DMS79 (cell line): Measurements from ENCODE around the gene POU2F2.

ENCODE experiments used
- DNase-seq: peaks from one replicate; lab custom pipeline; 2025; lab: John Stamatoyannopoulos, UW

POU2F2 gene

DNA sequence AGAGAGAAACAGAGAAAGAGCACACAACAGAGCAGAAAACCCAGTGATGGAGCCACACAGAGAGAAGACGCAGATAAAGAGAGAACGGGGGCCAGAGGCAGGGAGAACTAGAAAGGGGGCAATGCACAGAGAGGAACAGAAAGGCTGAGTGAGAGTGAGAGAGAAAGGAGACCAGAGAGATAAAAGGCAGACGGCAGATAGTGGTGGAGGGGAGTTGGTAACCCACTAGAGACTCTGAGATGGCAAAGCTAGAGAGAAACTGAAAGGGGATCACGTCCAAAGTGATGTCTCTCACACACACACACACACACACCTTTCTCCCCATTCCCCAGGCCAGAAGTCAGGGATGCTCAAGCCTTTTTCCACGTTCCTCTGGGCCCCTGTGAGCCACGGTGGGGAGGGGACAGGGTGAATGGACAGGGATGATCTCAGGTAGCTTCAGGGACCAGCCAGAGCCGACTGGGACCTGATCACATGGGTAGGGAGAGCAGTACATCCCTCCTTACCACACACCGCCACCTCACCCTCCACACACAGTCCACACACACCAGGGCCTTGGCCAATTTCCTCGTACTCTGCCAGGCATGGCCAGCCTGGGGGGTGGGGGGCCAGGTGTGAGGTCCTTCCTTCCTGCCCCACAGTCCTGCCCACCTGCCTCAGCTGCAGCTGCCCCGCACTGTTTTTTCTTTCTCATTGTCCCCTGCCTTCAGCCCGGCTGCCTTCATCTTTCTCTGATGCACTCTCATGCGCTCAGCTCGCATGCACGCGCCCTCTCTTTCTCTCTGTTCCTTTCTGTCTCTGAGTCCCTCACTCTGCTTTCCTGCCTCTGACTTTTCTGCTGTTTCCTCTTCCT, 22.5 kb upstream of the POU2F2 start:
- DNase-seq, result no peak

DNA sequence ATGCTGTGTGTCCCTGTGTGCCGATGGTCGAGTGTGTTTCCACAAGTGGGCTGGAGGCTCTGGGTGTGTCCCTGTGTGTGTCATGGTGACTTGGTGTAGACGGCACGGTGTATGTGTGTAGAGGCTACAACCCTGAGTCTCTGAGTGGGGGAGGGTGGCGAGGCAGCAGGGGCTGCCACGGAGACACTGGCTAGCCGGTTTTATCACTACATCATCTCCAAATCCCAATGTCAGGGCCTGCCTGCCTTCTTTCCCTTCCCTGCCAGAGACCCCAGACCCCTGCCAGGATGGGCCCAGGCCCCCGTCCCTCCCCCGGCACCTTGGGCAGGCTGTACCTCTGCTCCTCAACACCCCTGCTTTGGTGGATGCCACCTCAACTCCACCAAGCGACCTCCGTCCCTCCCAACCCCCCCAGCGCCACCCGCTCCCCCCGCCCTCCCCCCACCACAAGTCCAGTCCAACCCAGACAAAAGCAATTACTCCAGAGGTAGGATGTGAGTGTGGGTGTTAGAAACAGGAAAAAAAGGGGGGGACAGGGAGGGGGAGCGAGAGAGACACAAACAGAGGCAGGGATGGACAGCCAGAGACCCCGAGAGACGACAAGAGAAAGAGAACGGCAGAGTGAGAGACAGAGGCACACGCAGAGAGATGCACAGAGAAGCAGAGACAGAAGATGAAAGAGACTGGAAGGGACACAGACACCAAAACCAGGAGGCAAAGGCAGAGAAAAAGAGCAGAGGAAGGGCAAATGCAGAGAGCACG, 21.6 kb upstream of the POU2F2 start:
- peak; percentile 6 for DNase-seq

DNA sequence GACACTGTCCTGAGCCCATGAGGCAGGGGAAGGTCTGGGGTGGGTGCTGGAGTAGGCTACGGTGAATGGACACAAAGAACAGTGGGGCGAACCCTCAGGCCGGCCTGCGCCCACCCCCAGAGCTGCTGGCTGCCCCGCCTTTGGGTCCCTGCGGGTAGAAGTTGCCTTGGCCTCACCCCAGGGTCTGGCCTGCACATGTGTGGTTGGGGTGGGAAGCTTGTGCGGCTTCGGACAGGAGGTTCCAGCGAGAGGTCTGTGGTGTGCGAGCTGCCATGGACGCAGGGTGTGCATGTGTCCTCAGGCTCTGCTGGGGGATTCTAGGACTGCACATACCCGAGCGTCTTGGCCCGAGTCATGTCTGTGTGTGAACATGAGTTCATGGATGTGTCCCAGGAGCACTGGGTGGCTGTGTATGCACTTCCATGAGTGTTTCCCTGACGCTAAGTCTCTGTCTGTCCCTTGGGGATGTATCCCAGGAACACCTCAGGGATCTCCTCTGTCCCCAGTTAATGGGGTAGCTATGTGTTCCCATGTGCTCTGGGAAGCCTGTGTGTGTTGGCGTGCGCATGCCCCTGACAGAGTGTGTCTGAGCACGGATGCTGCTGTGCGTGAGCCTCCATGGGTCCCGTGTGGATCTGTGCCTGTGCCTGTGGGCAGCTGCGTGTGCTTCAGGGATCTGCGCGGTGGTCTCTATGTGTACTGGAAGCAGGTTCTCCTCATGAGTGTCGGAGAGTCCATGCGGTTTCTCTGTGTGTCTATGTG, 20.8 kb upstream of the POU2F2 start:
- no peak for DNase-seq

DNA sequence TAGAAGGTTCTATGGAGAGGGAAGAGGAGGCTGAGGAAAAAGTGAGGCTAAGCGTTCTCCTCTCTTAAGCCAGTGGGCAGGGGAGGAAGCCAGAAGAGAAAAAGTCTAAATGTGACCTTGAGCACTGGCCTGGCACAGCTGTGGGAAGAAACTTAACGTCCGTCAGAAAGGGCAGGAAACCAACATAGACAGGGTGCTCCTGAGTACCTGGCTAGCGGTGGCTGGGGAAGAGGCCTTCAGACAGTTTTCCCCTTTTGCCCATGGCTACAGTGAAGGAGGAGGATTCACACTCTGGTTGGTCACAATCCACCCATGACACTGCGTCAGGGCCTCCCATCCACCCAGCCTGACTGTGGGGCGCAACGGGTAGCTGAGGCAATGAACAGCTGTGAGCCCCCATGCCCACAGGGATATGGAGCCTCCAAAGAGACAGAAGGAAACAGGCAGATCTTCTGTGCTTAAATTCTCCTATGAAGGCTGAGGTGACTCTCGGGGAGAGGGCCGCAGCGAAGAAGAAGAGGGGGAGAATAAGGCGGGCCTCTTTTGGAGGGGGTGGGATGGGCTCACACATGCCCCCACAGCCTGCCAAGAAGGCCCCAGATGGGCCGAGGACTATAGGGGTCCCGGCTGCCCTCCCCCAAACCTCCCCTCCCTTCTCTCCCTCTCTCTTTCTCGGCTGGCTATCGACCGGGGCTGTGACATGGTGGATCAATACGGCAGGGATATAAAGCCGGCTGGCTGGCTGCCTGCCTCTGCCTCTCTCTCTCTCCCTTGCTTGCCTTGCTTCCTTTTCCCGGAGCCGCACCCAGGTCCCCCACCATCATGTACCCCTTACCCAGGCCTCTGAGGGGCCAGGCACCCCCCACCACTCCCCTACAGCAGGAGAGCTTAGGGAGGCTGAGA, 19.8 kb upstream of the POU2F2 start:
- DNase-seq, result no peak

DNA sequence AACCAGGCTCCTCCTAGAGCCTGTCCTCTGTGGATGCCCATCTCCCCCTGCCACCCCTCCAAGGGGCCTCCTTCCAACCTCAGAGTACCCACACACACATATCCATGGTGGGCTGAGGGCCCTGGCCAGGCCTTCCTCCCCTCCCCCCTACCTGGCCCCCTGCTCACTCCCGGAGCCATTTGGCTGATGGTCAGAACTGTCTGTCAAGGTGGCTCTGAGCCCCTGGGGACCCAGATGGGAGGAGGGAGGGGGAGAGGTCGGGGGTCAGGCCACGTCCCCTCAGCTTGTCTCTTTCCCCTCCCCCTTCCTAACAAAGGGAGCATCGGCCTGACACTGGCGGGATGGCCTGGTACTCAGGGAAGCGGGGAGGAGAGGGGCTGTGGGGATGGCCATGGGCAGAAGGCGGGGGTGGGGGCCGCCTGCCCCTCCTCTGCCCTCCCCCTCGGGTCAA, 18.7 kb upstream of the POU2F2 start:
- no peak for DNase-seq

DNA sequence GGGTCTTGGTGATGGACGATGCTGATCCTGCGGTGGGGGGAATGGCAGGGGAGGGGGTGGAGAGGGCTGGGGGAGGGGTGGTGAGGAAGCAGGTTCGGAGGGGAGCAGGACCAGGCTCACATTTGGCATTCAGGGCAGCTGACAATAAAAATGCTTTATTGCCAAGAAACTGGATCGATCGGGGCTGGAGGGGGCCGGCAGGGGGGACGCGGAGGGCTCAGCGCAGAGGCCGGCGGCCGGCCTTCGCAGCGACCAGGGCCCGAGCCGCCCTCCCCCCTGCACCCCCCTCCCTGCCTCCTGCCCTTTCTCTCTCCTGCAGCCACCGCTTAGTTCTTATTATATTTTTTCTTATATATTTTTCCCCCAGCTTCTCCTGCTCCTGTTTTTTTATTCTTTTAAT, 18.1 kb upstream of the POU2F2 start:
- peak; percentile 4 for DNase-seq

DNA sequence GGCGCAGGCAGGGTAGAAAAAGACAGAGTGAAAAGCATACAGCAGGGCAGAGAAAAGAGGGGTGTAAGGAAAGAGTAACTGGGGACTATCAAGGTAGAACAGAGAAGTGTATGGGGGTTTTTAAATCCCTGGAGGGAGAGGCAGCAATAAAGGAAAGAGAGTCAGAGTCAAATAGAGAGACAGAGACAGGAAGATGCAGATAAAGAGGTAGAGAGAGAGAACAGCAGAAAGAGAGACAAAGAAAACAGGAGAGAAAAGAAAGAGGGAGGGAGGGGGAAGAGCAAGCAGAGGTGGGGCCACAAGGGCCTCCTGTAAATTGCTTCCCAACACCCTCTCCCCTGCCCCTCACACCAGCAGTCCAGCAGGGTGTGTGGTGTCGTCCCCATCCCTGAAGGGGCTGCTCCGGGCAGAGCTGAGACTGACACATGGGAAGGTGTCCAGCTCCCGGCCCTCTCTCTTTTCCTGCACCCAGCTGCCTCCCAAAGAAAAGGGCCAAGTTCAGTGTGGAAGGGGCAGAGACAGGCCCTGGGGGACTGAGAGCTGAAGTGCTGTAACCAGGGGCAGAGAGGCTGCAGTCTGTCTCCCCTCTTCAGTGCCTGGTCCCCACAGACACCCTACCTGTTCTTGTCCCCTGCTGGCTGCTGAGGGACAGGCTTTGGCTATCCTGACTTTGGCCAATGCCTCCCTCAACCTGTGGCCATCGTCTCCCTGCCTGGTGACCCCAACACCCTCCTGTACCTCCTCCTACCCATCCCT, 17.4 kb upstream of the POU2F2 start:
- no peak for DNase-seq

DNA sequence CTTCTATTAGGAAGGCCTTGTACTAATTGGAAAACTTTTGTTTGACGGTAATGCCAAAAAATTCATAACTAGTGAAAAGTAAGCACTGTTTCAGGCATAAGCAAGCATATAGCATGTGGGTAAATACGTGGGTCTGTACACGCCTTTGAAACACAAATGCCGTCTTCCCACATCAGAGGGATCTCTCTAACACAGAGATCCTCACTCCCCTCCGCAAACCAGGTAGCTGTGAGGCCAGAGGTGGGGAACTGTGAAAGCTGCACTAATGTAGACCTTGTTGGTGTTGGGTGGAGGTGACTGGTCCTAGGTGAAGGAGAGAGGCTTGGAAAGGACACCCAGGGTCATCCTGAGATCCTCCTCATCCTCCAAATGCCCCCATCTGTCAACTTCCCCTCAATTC, 16.0 kb upstream of the POU2F2 start:
- no peak for DNase-seq

DNA sequence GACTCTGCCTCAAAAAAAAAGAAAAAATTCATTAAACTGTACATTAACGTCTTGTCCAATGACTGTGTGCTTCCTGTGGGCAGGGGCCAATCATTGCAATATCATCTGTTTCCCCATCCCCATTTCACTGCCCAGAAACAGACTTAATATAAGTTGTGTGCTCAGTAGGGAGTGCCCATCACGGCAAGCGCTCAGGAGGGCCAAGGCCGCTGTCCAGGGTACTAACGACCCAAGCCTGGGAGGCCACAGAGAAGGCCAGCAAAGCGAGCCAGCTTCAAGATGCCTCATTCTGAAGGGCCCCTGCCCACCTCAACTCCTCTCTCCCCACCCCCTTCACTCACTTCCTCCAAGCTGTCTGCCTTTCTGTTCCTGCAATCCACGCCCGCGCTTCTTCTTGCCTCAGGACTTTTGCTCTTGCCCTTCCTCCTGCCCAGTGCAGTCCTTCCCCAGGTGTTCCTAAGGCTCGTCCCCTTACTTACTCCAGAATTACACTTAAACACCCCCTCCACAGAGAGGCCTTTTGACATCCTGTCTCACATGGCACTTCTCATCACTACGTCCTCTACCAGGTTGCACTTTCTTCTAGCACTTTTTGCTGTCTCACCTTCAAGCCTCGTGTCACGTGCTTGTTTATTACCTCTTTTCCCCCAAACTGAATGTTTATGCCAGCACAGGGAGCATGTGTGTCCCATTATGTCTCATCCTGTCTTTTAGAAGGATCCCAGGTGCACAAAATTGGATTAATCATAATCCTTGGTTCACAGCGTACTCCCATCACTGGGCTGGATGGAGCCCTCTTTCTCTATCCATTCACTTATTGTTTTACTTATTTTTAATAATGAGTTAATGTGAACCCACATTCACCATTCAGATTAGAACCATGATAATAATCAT, 11.3 kb upstream of the POU2F2 start:
- DNase-seq, result no peak

DNA sequence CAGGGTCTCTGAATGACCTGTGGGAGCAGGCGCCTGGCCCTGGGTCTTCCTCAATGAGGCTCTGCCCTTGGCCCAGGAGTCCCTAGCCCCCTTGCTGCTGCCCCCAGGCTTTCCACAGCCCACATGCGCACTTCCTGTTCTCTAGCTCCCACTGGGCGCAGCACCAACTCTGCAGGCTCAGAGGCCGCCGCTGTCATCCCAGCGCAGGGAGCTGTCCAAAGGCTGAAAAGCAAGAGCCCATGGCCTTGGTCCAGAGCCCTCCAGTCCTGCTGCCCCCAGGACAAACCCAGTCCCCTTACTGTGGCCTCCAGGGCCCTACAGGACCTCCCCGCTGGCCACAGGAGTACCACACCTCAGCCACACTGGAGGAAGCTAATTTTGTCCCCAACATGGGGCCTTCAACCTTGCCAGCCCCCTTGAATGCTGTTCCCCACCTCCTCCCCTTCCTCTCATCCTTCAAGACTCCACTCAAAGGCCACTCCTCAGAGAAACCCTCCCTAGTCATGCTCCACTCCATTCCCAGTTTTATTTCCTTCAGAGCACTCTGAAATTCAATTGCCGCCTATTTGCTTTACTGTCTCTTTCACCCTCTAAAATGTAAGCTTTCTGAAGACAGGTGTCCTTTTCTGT, 8.0 kb upstream of the POU2F2 start:
- DNase-seq, result no peak

DNA sequence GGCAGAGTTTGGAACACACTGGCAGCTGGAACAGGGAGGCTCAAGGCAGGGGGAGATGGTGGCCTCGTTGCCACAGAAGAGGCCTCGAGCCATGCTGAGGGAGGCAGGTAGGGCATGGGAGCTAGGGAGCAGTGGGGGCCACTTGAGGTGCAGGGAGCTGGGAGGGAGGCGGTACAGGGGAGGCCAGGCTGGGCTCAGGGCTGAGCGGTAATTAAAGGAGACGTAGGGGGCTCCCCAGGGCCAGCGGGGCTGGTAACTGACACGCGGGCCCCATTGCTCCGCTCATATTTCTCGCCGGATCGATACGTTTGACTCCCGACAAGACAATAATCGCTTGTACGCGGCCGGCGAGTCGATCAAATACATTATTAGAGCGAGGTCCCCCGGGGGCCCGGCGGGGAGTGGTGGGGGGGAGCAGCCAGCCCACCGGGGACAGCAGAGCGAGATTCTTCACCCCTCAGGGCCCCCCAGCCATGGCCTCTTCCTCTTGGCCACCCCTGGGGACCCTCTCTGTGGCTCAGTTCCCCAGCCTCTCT, 2.4 kb upstream of the POU2F2 start:
- DNase-seq, result no peak

DNA sequence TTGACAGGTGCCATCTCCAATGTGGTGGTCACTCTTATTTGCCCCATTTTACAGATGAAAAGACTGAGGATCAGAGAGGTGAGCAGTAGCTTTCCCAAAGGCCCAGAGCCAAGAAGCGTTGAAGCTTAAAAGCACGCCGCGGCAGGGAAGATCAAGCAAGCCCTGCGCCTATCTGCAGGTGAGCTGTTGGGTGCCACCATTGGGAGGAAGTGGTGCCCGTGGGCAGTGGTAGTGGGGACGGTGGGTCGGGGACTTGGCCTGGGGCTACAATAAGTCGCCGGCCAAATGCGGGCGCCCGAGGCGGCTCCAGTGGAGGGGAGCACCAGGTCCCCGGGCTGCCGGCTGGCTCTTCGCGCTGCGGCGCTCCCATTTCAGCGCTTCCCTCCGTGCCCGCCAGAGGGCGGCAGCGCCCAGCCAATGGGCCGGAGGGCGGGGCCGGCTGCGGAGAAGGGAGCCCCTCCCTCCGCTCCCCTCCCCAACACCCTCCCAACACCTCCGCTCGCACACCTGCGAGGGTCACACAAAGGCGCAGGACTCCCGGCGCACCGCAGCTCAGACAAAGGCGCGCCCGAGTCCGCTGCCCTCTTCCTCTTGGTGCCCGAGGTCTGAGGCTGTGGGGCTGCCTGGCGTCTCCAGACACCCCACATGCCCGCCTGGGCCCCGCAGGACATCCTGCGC, 744 bp upstream of the POU2F2 start:
- DNase-seq, result peak; percentile 73

DNA sequence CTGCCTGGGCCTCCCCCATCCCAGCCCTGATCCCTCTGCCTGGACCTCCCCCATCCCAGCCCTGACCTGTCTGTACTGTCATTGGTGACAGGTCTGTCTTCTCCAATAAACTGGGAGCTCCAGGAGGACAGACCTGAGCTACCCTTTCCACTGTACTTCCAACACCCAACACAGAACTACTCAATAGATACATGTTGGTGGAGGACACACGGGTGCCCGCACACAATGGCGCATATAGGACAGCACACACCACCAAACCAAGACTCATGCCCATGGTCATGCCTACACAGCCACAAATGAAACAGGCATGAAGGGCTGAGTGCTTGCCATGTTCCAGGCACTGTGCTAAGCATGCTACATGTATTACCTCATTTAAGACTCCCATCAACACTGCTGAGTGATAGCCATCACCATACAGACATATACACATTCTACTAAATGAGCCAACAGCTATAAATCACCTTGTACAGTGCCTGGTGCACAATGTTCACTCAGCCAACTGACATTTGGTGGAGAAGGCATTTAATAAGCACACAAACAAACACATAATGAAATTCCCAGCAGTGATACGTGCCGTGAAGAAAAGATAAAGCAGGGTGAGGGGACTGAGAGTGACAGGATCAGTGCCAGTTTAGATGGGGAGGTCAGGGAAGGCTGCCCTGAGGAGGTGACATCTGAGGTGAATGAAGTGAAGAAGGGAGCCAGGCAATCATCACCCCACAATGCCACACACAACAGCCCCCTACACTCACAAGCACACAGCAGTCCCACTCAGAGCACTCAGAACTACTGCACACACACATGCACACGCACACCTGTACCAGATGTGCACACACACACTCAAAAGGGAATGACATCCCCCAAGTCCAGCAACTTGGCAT, 857 bp downstream of the POU2F2 start:
- no peak for DNase-seq

DNA sequence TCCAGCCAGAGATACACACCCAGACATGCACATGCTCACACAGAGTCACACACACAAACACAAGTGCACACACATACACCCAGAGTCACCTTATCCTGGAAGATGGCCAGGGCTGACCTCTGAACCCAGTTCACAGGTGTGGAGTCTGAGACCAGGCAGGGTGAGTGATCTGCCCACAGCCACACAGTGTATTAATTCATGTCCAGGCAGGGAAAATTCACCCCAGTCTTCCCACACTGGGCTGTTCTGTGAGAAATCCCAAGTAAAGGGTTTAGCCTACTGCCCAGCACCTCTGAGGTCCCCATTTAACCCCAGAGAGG, 2.0 kb downstream of the POU2F2 start:
- no peak for DNase-seq

DNA sequence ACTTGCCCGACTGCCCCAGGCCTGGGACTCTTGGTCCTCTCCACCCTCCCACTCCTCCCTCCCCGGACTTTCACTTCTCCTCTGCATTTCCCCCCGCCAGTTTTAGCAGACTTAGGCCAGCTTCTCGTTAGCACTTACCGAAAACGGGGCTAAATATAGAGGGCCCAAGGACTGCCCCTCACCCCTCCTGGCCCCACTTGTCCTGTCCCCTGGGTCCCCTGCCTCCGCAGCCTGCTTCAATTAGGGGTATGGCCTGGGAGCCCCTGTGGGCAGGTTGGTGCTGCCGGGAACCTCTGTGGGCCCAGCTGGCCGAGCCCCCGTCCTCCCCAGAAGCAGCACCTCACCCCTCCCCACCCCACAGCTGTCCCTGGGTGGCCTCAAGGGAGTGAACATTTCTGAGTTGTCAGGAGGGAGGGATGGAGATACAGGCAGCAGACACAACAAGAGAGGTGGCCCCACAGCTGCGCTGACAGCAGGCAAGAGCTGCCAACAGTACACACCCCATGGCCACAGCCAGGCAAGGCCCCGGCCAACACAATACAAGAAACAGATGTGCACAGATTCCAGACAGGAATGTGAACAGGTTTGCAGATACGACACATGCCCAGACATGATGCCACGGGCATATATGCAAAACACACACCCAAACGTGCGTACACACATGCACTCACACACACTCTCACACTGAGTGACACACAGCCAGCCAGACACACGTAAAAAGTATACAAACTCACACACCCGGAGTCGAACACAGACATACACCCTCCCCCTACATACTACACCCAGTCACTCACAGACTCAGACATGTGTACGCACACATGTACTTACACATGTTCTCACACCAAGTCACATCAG, 2.6 kb downstream of the POU2F2 start:
- no peak for DNase-seq

DNA sequence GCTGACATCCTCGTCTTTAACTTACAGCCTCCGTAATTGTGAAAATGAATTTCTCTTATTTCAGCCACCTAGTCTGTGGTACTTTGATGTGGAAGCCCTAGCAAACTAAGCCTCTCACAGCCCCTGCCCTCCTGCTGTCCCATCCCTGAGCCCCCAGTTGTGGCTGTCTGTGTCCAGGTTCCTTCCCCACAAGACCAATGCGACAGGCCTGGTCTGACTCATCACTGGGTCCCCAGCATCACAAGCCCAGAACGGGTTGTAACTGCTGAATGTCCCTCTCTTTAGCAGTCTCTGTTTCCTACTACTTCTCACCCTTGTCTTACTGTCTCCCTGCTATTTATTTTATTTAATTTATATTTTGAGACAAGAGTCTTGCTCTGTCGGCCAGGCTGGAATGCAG, 5.7 kb downstream of the POU2F2 start:
- no peak for DNase-seq

DNA sequence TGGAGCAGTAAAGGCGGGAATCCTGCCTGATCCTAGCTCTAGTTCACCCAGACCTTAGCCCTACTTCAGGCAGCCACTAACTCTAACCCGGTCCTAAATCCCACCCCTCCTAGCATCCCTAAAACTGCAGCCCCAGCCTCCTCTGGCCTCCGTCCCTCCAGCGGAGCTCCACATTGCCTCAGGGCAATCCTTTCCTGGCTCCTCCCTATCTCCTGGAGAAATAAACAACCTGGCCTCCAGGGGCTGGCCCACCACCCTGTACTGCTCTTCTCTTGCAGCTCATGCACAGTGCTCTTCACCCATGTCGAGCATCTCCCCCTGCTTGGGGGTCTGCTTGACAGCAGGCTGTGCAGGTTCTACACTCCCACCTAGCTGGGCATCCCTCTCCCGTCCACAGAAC, 6.7 kb downstream of the POU2F2 start:
- DNase-seq, result no peak
